Hepatocyte (in vitro differentiated cells): ENCODE data around the gene CES3.

ENCODE experiments used
- EZH2 ChIP-seq: fragments of 200-600 bp; sonication (generic); IDR thresholded peaks from 2 replicates; pipeline ENCODE4 v1.6.1; 2016; ENCODE audit warnings: antibody characterized with exemption, mild to moderate bottlenecking, borderline replicate concordance
- EZH2phosphoT487 ChIP-seq: fragments of 200-600 bp; sonication (generic); IDR thresholded peaks from one replicate; pipeline ENCODE4 v1.6.1; 2018; ENCODE audit warnings: antibody characterized with exemption, mild to moderate bottlenecking, low read depth, moderate library complexity; ENCODE audit not compliant: unreplicated experiment, severe bottlenecking
- TF ChIP-seq, protein P1 (sequence below): fragments of 200-600 bp; sonication (generic); IDR thresholded peaks from 2 replicates; pipeline ENCODE4 v1.5.1; 2016; ENCODE audit warnings: antibody characterized with exemption, mild to moderate bottlenecking; ENCODE audit not compliant: poor library complexity

DNA sequence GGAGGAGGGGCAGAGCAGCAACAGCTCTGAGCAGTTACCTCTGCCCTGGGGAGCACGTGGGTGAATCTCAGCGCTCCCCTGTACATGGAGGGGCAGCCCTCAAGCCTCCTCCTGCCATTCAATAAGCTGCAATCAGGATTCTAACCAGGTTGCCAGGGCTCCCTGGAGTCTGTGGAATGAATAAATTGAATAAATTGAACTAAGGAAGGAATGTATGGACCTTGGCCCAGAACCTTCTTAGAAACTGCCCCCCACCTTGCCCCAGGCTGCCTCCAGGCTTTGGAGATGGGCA, 40.8 kb upstream of the CES3 start:
- TF ChIP-seq EZH2 (no peak), EZH2phosphoT487 (no peak)
- TF ChIP-seq, protein P1, sequence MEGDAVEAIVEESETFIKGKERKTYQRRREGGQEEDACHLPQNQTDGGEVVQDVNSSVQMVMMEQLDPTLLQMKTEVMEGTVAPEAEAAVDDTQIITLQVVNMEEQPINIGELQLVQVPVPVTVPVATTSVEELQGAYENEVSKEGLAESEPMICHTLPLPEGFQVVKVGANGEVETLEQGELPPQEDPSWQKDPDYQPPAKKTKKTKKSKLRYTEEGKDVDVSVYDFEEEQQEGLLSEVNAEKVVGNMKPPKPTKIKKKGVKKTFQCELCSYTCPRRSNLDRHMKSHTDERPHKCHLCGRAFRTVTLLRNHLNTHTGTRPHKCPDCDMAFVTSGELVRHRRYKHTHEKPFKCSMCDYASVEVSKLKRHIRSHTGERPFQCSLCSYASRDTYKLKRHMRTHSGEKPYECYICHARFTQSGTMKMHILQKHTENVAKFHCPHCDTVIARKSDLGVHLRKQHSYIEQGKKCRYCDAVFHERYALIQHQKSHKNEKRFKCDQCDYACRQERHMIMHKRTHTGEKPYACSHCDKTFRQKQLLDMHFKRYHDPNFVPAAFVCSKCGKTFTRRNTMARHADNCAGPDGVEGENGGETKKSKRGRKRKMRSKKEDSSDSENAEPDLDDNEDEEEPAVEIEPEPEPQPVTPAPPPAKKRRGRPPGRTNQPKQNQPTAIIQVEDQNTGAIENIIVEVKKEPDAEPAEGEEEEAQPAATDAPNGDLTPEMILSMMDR: no peak
